H1 (cell line): ENCODE measurements around the gene GMPPA. TPM values are rescaled to one million over a fixed set of nuclear protein-coding genes. Genes with fewer than 3 reads are reported as not detected.
A peak's percentile ranks its signal among the peaks of the same experiment; 100 is the strongest.

Source experiments
- CTCF ChIA-PET: fragments of 300-600 bp; sonication (Branson Sonifier 250); formaldehyde crosslinking; loops from one replicate; lab custom pipeline; 2021; ENCODE audit not compliant: partially characterized antibody; lab: Charles Lee
- POLR2A ChIA-PET: fragments of 300-600 bp; sonication (Branson Sonifier 250); formaldehyde crosslinking; loops from one replicate; lab custom pipeline; 2021; ENCODE audit warnings: inconsistent platforms; ENCODE audit not compliant: partially characterized antibody; lab: Charles Lee
- DNase-seq, 2 experiments: peaks; one replicate each; pipeline versions ENCODE4 v3.0.0 to v3.0.0-alpha.2; 2010 to 2022; ENCODE audit warnings: low spot score in 2 of 2, low read depth in 1 of 2, mixed read lengths in 1 of 2
- FAIRE-seq: peaks from 2 replicates; lab custom pipeline; 2011; peaks lifted over from hg19 to GRCh38; lab: Jason Lieb, UNC
- H2AFZ ChIP-seq: 2 replicates; pipeline ENCODE4 v1.8.1; 2012; ENCODE audit warnings: low read length, inconsistent platforms
- H2AK5ac ChIP-seq: 2 replicates; pipeline ENCODE4 v1.6.1; 2013; ENCODE audit warnings: low read depth, low read length
- H2BK120ac ChIP-seq: replicated peaks from 2 replicates; pipeline ENCODE3; 2013; ENCODE audit warnings: low read depth, low read length, inconsistent platforms
- H2BK12ac ChIP-seq: 2 replicates; pipeline ENCODE4 v1.6.1; 2013; ENCODE audit warnings: low read depth, low read length
- H2BK15ac ChIP-seq: 2 replicates; pipeline ENCODE4 v1.6.1; 2013; ENCODE audit warnings: low read length
- H2BK20ac ChIP-seq: 2 replicates; pipeline ENCODE4 v1.6.1; 2013; ENCODE audit warnings: low read length
- H2BK5ac ChIP-seq: 2 replicates; pipeline ENCODE4 v1.6.1; 2013; ENCODE audit warnings: low read depth, low read length
- H3K14ac ChIP-seq: 2 replicates; pipeline ENCODE4 v1.6.1; 2013; ENCODE audit warnings: inconsistent platforms; ENCODE audit not compliant: insufficient read length
- H3K18ac ChIP-seq: 2 replicates; pipeline ENCODE4 v1.6.1; 2013; ENCODE audit warnings: low read length; ENCODE audit errors: extremely low read depth
- H3K23ac ChIP-seq: 2 replicates; pipeline ENCODE4 v1.6.1; 2013; ENCODE audit warnings: inconsistent platforms; ENCODE audit not compliant: insufficient read length
- H3K23me2 ChIP-seq: 2 replicates; pipeline ENCODE4 v1.6.1; 2013; ENCODE audit warnings: low read depth, low read length
- H3K27ac ChIP-seq: 2 replicates; pipeline ENCODE4 v1.6.1; 2011; ENCODE audit warnings: low read depth, low read length, inconsistent platforms
- H3K27me3 ChIP-seq, 4 experiments: replicated peaks in 1 of 4; 1 replicate in 1 of 4; 2 replicates in 3 of 4; pipeline versions ENCODE4 v1.6.1 to v1.8.1; 2011 to 2013; ENCODE audit warnings: low read length in 3 of 4, mild to moderate bottlenecking in 3 of 4, inconsistent platforms in 2 of 4, mixed read lengths in 2 of 4, moderate library complexity in 1 of 4; ENCODE audit not compliant: control insufficient read depth in 3 of 4, insufficient read depth in 3 of 4; ENCODE audit errors: extremely low read depth in 1 of 4
- H3K36me3 ChIP-seq, 4 experiments: 2 replicates each; pipeline versions ENCODE4 v1.6.1 to v1.8.1; 2011 to 2013; ENCODE audit warnings: mild to moderate bottlenecking in 4 of 4, low read length in 3 of 4, moderate library complexity in 2 of 4, control low read depth in 1 of 4, inconsistent platforms in 1 of 4; ENCODE audit not compliant: insufficient read depth in 4 of 4, control insufficient read depth in 2 of 4
- H3K4ac ChIP-seq: replicated peaks from 2 replicates; pipeline ENCODE3; 2013; ENCODE audit warnings: low read length, low read depth, mixed read lengths, inconsistent platforms; ENCODE audit not compliant: insufficient read length
- H3K4me1 ChIP-seq, 4 experiments: replicated peaks in 1 of 4; 1 replicate in 1 of 4; 2 replicates in 3 of 4; pipeline versions ENCODE4 v1.6.1 to v1.8.1; 2011 to 2013; ENCODE audit warnings: low read length in 3 of 4, inconsistent platforms in 2 of 4, mixed read lengths in 1 of 4; ENCODE audit not compliant: insufficient read depth in 4 of 4, control insufficient read depth in 3 of 4
- H3K4me2 ChIP-seq, 2 experiments: 2 replicates each; pipeline versions ENCODE4 v1.6.1 to v1.8.1; 2011 to 2013; ENCODE audit warnings: low read depth in 2 of 2, low read length in 2 of 2, control low read depth in 1 of 2, inconsistent platforms in 1 of 2, mild to moderate bottlenecking in 1 of 2; ENCODE audit not compliant: insufficient read depth in 1 of 2
- H3K4me3 ChIP-seq, 4 experiments: fragments of 200-600, 300-600 bp in 1 of 4; sonication (generic), shearing (Covaris generic), sonication (Bioruptor Twin) in 1 of 4; 2 replicates each; pipeline versions ENCODE4 v1.5.1 to v1.8.1; 2011 to 2016; ENCODE audit warnings: low read length in 4 of 4, low read depth in 3 of 4, control low read depth in 2 of 4, inconsistent platforms in 2 of 4, mild to moderate bottlenecking in 2 of 4, mixed read lengths in 1 of 4, moderate library complexity in 1 of 4; ENCODE audit not compliant: insufficient read depth in 2 of 4; ENCODE audit errors: extremely low read depth in 1 of 4
- H3K56ac ChIP-seq: replicated peaks from 2 replicates; pipeline ENCODE3; 2013; ENCODE audit warnings: low read depth, mild to moderate bottlenecking, mixed read lengths, low read length, inconsistent platforms; ENCODE audit not compliant: insufficient read length
- H3K79me1 ChIP-seq: 2 replicates; pipeline ENCODE4 v1.6.1; 2013; ENCODE audit warnings: low read depth, low read length, control low read depth
- H3K79me2 ChIP-seq, 2 experiments: 2 replicates each; pipeline versions ENCODE4 v1.6.1 to v1.8.1; 2012 to 2013; ENCODE audit warnings: low read length in 2 of 2, mild to moderate bottlenecking in 2 of 2, inconsistent platforms in 1 of 2; ENCODE audit not compliant: insufficient read depth in 2 of 2, control insufficient read depth in 1 of 2
- H3K9ac ChIP-seq, 4 experiments: replicated peaks in 1 of 4; 1 replicate in 1 of 4; 2 replicates in 3 of 4; pipeline versions ENCODE4 v1.6.1 to v1.8.1; 2011 to 2013; ENCODE audit warnings: low read depth in 3 of 4, low read length in 3 of 4, control low read depth in 2 of 4, mild to moderate bottlenecking in 2 of 4, moderate library complexity in 2 of 4, inconsistent platforms in 1 of 4; ENCODE audit errors: extremely low read depth in 1 of 4
- H3K9me3 ChIP-seq, 2 experiments: 2 replicates each; pipeline versions ENCODE4 v1.6.1 to v1.8.1; 2012 to 2013; ENCODE audit warnings: mild to moderate bottlenecking in 2 of 2, moderate library complexity in 2 of 2, control low read depth in 1 of 2, inconsistent platforms in 1 of 2, low read depth in 1 of 2, low read length in 1 of 2, mixed read lengths in 1 of 2; ENCODE audit not compliant: insufficient read depth in 2 of 2
- H4K20me1 ChIP-seq, 2 experiments: replicated peaks in 1 of 2; 2 replicates each; pipeline versions ENCODE3 to v1.8.1; 2011 to 2013; ENCODE audit warnings: inconsistent platforms in 2 of 2, low read length in 2 of 2, mild to moderate bottlenecking in 1 of 2; ENCODE audit not compliant: insufficient read depth in 2 of 2, control insufficient read depth in 1 of 2
- H4K5ac ChIP-seq: 2 replicates; pipeline ENCODE4 v1.6.1; 2013; ENCODE audit warnings: low read length, low read depth, mixed read lengths, inconsistent platforms; ENCODE audit not compliant: insufficient read length
- H4K8ac ChIP-seq: 2 replicates; pipeline ENCODE4 v1.8.0; 2013; ENCODE audit warnings: mild to moderate bottlenecking, moderate library complexity, low read length, inconsistent platforms; ENCODE audit not compliant: insufficient read depth; ENCODE audit errors: extremely low read depth
- H4K91ac ChIP-seq: replicated peaks from 2 replicates; pipeline ENCODE3; 2013; ENCODE audit warnings: low read length, mixed read lengths, inconsistent platforms; ENCODE audit not compliant: insufficient read length
- BCL11A ChIP-seq, 2 experiments: IDR thresholded peaks; one replicate each; pipeline ENCODE4 v1.6.1; 2011; ENCODE audit warnings: low read depth in 2 of 2, low read length in 2 of 2, mild to moderate bottlenecking in 2 of 2
- MAFK ChIP-seq: IDR thresholded peaks from 2 replicates; pipeline ENCODE4 v1.6.1; 2012; ENCODE audit warnings: low read depth, mild to moderate bottlenecking, improper control_type of control experiment, low read length
- TEAD4 ChIP-seq: IDR thresholded peaks from 2 replicates; pipeline ENCODE4 v1.6.1; 2012; ENCODE audit warnings: low read depth, low read length, inconsistent platforms, mixed read lengths
- WGBS, 2 experiments: shearing (Covaris generic) in 1 of 2; methylation state at CpG; one replicate each; pipeline versions ENCODE4 v1.1.6 to v1.1.7; 2013 to 2015; ENCODE audit warnings: low lambda C conversion rate in 2 of 2, mixed read lengths in 2 of 2, inconsistent platforms in 1 of 2, low coverage in 1 of 2, missing lambda C conversion rate in 1 of 2; ENCODE audit not compliant: insufficient replicate concordance in 2 of 2, insufficient coverage in 1 of 2, insufficient read length in 1 of 2; ENCODE audit errors: extremely low coverage in 1 of 2, missing lambda C conversion rate in 1 of 2; 5-methylcytosine and 5-hydroxymethylcytosine counted together
- polyA plus RNA-seq, 7 experiments: library from polyadenylated mRNA; depleted of rRNA in 3 of 7; stranded (reverse) in 5 of 7; unstranded in 2 of 7; fragments of >200 nt in 5 of 7; fragments of 200-250 nt in 2 of 7; gene quantifications; 1 replicate in 5 of 7; 2 replicates in 1 of 7; 4 replicates in 1 of 7; pipeline versions ENCODE4 v1.2.1 to v1.2.3, GENCODE V29; 2011 to 2013; ENCODE audit warnings: missing spikeins in 2 of 7, mixed read lengths in 2 of 7
- total RNA-seq: library from RNA; stranded (reverse); fragmentation: NEBNext Ultra II Directional; extraction: Animal tissue kit (Norgen Biotek cat#: 25700); gene quantifications from 2 replicates; pipeline ENCODE4 v1.2.1, GENCODE V29; 2021
- TF ChIP-seq, protein P1 (sequence below): IDR thresholded peaks from 2 replicates; pipeline ENCODE4 v1.6.1; 2012; ENCODE audit warnings: inconsistent platforms

GMPPA gene
- total and polyA plus RNA-seq, 2 of the 8 experiments (the other 6 are each of a cell fraction or from before 2014, with no cell fraction given), result 34.3 to 98.8 TPM

DNA sequence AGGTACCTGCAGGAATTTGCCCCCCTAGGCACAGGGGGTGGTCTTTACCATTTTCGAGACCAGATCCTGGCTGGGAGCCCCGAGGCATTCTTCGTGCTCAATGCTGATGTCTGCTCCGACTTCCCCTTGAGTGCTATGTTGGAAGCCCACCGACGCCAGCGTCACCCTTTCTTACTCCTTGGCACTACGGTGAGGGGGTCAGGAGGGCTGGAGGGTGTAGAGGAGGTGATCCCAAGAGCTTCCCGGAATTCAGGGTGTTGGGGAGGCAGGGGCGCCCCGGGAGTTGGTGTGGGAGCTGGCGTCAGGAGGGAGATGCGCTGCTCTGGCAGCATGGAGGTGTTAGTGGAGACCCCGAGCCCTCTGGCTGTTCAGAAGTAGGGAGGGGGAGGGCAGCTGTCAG, 3.2 kb downstream of the GMPPA start:
- Histone ChIP-seq H3K79me1 (no peaks in the 10 kb centered on the region; the same call in 1 of the 2 replicates), H3K18ac (no peak overlapping the region; the same call in 1 of the 2 replicates), H2BK120ac (no peak overlapping the region), H4K5ac (no peak overlapping the region), H3K4me1 (peaks cover 9 to 38% (median 23%) of the 10 kb centered on the region in 4 experiments), H3K4me3 (no peak overlapping the region), H3K9me3 (no peaks in the 10 kb centered on the region), H3K79me2 (no peaks in the 10 kb centered on the region), H3K4ac (no peak overlapping the region), H3K23ac (no peak overlapping the region), H3K27ac (no peak overlapping the region), H3K36me3 (peaks cover 0 to 7% (median 0%) of the 10 kb centered on the region in 4 experiments; a peak in 2 of 8 replicates), H2BK5ac (peak overlapping the region; percentile 67), H3K27me3 (peaks cover 7 to 13% (median 11%) of the 10 kb centered on the region in 4 experiments; a peak in 6 of 7 replicates), H2BK15ac (0 out of 2 replicates have a peak overlapping the region, but pooled peaks have one; percentile 61), H3K4me2 (no peak overlapping the region), H2BK20ac (no peak overlapping the region), H3K56ac (no peak overlapping the region), H4K8ac (no peak overlapping the region), H4K20me1 (no peaks in the 10 kb centered on the region), H2BK12ac (peak overlapping the region; percentile 60; the same call in 1 of the 2 replicates), H2AK5ac (peak overlapping the region; percentile 76; the same call in 1 of the 2 replicates), H3K14ac (no peak overlapping the region), H2AFZ (no peak overlapping the region), H3K9ac (no peak overlapping the region), H4K91ac (peak overlapping the region; percentile 27), H3K23me2 (peaks cover 20% of the 10 kb centered on the region)
- DNase-seq, result no peak
- CTCF ChIA-PET, result interaction anchor here (1.0 to 113.1 kb wide), 4 partner anchors 12 to 99 kb away, joined by 3 to 7248 read pairs (median 3626); partner anchors contain the start of genes ASIC4, CHPF, DES and GMPPA
- WGBS, 2 experiments, result 93% methylated on average over 14 of the region's 14 CpGs; no CpG with 5 or more reads in 1 of the 2 experiments
- FAIRE-seq, result no peak
- POLR2A ChIA-PET, result interaction anchor here (0.9 to 1.3 kb wide), 2 partner anchors 22 to 42 kb away, joined by 3 read pairs; partner anchors contain the start of genes CHPF and TMEM198
- TF ChIP-seq TEAD4 (no peak), BCL11A (IDR thresholded peaks at IDR 0.05; ENCODE audit: low read depth in 2 of 2, low read length in 2 of 2) (no peak), MAFK (no peak)
- TF ChIP-seq, protein P1, sequence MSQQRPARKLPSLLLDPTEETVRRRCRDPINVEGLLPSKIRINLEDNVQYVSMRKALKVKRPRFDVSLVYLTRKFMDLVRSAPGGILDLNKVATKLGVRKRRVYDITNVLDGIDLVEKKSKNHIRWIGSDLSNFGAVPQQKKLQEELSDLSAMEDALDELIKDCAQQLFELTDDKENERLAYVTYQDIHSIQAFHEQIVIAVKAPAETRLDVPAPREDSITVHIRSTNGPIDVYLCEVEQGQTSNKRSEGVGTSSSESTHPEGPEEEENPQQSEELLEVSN, result no peak
